ENCODE data around the gene PCDHA7.
"Not testable (repeated sequence)": the region's sequence is repeated elsewhere in the genome, so short reads cannot be mapped to it uniquely, and the experiment has no call there.

Gene PCDHA7

DNA sequence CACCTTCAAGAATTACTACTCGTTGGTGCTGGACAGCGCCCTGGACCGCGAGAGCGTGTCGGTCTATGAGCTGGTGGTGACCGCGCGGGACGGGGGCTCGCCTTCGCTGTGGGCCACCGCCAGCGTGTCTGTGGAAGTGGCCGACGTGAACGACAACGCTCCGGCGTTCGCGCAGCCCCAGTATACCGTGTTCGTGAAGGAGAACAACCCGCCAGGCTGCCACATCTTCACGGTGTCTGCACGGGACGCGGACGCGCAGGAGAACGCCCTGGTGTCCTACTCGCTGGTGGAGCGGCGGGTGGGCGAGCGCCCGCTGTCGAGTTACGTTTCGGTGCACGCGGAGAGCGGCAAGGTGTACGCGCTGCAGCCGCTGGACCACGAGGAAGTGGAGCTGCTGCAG lies 11.1 kb upstream of the PCDHA7 start:
- DNase-seq (ENCODE audit: low spot score) = not testable (repeated sequence)

GRCh38 chr5:140823475-140823874 lies 10.6 kb upstream of the PCDHA7 start:
- no peak for DNase-seq (ENCODE audit: low spot score)

- peak; percentile 53 for DNase-seq (ENCODE audit: low spot score)
These were observed 6.2 kb upstream of the PCDHA7 start, which contains the start of gene PCDHA6 for GRCh38 chr5:140827704-140828361. Gene PCDHA6, plus strand, starts transcription at chr5:140827960. Its CDS starts 132 bp downstream, at chr5:140828092.

DNA sequence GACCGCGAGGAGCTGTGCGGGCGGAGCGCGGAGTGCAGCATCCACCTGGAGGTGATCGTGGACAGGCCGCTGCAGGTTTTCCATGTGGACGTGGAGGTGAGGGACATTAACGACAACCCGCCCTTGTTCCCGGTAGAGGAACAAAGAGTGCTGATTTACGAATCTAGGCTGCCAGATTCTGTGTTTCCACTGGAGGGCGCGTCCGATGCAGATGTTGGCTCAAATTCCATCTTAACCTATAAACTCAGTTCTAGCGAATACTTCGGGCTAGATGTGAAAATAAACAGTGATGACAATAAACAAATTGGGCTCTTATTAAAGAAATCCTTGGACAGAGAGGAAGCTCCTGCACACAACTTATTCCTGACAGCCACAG lies 5.7 kb upstream of the PCDHA7 start:
- DNase-seq (ENCODE audit: low spot score) = peak; percentile 28

DNA sequence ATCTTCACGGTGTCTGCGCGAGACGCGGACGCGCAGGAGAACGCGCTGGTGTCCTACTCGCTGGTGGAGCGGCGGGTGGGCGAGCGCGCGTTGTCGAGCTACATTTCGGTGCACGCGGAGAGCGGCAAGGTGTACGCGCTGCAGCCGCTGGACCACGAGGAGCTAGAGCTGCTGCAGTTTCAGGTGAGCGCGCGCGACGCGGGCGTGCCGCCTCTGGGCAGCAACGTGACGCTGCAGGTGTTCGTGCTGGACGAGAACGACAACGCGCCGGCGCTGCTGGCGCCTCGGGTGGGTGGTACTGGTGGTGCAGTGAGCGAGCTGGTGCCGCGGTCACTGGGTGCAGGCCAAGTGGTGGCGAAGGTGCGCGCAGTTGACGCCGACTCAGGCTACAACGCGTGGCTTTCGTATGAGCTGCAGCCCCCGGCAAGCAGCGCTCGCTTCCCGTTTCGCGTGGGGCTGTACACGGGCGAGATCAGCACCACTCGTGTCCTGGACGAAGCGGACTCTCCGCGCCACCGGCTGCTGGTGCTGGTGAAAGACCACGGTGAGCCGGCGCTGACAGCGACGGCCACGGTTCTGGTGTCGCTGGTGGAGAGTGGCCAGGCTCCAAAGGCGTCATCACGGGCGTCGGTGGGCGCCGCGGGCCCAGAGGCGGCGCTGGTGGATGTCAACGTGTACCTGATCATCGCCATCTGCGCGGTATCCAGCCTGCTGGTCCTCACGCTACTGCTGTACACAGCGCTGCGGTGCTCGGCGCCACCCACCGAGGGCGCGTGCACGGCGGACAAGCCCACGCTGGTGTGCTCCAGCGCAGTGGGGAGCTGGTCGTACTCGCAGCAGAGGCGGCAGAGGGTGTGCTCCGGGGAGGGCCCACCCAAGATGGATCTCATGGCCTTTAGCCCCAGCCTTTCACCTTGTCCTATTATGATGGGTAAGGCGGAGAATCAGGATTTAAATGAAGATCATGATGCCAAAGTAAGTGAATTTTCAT lies 4.3 kb upstream of the PCDHA7 start:
- DNase-seq (ENCODE audit: low spot score) = not testable (repeated sequence)

DNA sequence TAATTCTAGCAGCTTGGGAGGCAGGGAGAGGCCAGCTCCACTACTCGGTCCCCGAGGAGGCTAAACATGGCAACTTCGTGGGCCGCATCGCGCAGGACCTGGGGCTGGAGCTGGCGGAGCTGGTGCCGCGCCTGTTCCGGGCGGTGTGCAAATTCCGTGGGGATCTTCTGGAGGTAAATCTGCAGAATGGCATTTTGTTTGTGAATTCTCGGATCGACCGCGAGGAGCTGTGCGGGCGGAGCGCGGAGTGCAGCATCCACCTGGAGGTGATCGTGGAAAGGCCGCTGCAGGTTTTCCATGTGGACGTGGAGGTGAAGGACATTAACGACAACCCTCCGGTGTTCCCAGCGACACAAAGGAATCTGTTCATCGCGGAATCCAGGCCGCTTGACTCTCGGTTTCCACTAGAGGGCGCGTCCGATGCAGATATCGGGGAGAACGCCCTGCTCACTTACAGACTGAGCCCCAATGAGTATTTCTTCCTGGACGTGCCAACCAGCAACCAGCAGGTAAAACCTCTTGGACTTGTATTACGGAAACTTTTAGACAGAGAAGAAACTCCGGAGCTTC lies 455 bp downstream of the PCDHA7 start:
- not testable (repeated sequence) for DNase-seq (ENCODE audit: low spot score)

DNA sequence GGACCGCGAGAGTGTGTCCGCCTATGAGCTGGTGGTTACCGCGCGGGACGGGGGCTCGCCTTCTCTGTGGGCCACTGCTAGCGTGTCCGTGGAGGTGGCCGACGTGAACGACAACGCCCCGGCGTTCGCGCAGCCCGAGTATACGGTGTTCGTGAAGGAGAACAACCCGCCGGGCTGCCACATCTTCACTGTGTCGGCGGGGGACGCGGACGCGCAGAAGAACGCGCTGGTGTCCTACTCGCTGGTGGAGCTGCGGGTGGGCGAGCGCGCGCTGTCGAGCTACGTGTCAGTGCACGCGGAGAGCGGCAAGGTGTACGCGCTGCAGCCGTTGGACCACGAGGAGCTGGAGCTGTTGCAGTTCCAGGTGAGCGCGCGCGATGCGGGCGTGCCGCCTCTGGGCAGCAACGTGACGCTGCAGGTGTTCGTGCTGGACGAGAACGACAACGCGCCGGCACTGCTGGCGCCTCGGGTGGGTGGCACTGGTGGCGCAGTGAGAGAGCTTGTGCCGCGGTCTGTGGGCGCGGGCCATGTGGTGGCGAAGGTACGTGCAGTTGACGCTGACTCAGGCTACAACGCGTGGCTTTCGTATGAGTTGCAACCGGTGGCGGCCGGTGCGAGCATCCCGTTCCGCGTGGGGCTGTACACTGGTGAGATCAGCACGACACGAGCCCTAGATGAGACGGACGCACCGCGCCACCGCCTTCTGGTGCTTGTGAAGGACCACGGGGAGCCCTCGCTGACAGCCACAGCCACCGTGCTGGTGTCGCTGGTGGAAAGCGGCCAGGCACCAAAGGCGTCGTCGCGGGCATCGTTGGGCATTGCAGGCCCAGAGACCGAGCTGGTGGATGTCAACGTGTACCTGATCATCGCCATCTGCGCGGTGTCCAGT lies 1.8 kb downstream of the PCDHA7 start:
- DNase-seq (ENCODE audit: low spot score) = no peak

DNA sequence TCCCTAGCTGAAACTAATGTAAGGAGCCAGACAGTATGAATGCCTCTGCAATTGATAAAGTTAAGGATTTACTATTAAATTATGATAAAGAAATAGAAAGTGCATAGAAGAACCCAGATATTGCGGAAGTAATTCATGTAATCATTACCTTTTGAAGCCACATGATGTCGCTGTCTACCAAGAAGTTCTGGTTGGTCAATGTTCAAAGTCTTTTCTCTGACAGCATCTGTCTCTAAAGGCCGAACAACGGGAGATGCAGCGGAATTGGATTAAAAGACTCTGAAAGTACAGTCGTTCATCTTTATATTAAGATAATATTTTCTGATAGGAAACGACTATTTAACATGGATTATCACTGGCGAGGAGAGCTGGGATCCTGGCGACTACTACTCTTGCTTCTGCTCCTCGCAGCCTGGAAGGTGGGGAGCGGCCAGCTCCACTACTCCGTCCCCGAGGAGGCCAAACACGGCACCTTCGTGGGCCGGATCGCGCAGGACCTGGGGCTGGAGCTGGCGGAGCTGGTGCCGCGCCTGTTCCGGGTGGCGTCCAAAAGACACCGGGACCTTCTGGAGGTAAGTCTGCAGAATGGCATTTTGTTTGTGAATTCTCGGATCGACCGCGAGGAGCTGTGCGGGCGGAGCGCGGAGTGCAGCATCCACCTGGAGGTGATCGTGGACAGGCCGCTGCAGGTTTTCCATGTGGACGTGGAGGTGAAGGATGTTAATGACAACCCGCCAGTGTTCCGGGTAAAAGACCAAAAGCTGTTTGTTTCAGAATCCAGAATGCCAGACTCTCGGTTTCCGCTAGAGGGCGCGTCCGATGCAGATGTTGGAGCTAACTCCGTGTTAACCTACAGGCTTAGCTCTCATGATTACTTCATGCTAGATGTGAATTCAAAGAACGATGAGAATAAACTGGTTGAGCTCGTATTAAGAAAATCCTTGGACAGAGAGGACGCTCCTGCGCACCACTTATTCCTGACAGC lies 7.2 kb downstream of the PCDHA7 start, which contains the start of gene PCDHA8:
TSS of gene PCDHA8 (plus strand) at position 210 of the 985 bp plus-strand sequence. CDS start at position 345, 135 bp downstream.
- peak; percentile 71 for DNase-seq (ENCODE audit: low spot score)

DNA sequence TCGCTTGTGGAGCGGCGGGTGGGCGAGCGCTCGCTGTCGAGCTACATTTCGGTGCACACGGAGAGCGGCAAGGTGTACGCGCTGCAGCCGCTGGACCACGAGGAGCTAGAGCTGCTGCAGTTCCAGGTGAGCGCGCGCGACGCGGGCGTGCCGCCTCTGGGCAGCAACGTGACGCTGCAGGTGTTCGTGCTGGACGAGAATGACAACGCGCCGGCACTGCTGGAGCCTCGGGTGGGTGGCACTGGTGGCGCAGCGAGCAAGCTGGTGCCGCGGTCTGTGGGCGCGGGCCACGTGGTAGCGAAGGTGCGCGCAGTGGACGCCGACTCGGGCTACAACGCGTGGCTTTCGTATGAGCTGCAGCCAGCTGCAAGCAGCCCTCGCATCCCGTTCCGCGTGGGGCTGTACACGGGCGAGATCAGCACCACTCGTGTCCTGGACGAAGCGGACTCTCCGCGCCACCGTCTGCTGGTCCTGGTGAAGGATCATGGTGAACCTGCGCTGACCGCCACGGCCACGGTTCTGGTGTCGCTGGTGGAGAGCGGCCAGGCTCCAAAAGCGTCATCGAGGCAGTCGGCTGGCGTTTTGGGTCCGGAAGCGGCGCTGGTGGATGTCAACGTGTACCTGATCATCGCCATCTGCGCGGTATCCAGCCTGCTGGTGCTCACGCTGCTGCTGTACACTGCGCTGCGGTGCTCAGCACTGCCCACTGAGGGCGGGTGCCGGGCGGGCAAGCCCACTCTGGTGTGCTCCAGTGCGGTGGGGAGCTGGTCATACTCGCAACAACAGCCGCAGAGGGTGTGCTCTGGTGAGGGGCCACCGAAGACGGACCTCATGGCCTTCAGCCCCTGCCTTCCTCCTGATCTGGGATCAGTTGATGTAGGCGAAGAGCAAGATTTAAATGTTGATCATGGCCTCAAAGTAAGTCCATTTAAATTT lies 9.0 kb downstream of the PCDHA7 start:
- no peak for DNase-seq (ENCODE audit: low spot score)

DNA sequence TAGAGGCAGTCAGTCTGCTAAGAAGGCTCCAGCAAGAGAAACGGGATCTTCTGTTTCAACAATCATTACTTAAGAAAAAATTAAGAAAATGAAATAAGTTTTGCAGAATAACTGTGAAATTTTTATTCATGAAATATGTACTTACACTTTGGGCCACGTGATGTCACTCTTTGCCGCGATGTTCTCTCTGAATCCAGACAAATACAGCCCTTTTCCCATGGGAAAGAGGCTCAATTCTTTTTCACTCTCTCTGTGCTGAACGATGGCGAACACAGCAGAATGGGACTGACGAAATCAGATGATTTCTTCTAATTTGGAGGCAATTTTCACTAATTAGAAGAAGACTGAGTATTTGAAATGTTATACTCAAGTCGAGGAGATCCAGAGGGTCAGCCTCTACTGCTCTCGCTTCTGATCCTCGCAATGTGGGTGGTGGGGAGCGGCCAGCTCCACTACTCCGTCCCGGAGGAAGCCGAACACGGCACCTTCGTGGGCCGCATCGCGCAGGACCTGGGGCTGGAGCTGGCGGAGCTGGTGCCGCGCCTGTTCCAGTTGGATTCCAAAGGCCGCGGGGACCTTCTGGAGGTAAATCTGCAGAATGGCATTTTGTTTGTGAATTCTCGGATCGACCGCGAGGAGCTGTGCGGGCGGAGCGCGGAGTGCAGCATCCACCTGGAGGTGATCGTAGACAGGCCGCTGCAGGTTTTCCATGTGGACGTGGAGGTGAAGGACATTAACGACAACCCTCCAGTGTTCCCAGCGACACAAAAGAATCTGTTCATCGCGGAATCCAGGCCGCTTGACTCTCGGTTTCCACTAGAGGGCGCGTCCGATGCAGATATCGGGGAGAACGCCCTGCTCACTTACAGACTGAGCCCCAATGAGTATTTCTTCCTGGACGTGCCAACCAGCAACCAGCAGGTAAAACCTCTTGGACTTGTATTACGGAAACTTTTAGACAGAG lies 14.4 kb downstream of the PCDHA7 start, which contains the start of gene PCDHA9:
TSS of gene PCDHA9 (plus strand) at position 244 of the 964 bp plus-strand sequence. CDS start at position 358, 114 bp downstream.
- not testable (repeated sequence) for DNase-seq (ENCODE audit: low spot score)

DNA sequence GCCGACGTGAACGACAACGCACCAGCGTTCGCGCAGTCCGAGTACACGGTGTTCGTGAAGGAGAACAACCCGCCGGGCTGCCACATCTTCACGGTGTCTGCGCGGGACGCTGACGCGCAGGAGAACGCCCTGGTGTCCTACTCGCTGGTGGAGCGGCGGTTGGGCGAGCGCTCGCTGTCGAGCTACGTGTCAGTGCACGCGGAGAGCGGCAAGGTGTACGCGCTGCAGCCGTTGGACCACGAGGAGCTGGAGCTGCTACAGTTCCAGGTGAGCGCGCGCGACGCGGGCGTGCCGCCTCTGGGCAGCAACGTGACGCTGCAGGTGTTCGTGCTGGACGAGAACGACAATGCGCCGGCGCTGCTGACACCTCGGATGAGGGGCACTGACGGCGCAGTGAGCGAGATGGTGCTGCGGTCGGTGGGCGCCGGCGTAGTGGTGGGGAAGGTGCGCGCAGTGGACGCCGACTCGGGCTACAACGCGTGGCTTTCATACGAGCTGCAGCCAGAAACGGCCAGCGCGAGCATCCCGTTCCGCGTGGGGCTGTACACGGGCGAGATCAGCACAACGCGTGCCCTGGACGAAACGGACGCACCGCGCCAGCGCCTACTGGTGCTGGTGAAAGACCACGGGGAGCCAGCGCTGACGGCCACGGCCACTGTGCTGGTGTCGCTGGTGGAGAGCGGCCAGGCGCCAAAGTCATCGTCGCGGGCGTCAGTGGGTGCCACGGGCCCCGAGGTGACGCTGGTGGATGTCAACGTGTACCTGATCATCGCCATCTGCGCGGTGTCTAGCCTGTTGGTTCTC lies 16.0 kb downstream of the PCDHA7 start:
- DNase-seq (ENCODE audit: low spot score) = not testable (repeated sequence)

DNA sequence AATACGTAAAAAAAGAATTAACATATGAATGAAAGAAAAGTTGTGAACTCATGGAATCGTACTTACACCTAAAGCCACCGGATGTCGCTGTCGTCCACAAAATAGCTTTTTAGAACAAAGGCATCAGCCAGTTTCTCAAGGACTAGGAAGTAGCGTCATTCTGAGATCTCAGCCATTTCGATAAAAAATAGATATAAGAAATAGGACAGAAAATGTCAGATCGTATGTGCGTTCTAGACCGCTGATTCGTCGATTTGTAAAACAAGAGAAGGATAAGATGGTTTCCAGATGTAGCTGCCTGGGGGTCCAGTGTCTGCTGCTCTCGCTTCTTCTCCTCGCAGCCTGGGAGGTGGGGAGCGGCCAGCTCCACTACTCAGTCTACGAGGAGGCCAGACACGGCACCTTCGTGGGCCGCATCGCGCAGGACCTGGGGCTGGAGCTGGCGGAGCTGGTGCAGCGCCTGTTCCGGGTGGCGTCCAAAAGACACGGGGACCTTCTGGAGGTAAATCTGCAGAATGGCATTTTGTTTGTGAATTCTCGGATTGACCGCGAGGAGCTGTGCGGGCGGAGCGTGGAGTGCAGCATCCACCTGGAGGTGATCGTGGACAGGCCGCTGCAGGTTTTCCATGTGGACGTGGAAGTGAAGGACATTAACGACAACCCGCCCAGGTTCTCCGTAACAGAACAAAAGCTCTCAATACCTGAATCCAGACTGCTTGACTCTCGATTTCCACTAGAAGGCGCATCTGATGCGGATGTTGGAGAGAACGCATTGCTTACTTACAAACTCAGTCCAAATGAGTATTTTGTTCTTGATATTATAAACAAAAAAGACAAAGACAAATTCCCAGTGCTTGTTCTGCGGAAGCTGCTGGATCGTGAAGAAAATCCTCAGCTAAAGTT lies 22.0 kb downstream of the PCDHA7 start, which contains the start of gene PCDHA10:
TSS of gene PCDHA10 (plus strand) at position 126 of the 903 bp plus-strand sequence. CDS start at position 278, 152 bp downstream.
- DNase-seq (ENCODE audit: low spot score) = peak; percentile 85

DNA sequence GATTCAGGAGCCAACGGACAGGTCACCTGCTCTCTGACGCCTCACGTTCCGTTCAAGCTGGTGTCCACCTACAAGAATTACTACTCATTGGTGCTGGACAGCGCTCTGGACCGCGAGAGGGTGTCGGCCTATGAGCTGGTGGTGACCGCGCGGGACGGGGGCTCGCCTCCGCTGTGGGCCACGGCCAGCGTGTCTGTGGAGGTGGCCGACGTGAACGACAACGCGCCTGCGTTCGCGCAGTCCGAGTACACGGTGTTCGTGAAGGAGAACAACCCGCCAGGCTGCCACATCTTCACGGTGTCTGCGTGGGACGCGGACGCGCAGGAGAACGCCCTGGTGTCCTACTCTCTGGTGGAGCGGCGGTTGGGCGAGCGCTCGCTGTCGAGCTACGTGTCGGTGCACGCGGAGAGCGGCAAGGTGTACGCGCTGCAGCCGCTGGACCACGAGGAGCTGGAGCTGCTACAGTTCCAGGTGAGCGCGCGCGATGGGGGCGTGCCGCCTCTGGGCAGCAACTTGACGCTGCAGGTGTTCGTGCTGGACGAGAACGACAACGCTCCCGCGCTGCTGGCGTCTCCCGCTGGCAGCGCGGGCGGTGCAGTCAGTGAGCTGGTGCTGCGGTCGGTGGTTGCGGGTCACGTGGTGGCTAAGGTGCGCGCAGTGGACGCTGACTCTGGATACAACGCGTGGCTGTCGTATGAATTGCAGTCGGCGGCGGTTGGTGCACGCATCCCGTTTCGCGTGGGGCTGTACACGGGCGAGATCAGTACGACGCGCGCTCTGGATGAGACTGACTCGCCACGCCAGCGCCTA lies 23.3 kb downstream of the PCDHA7 start:
- no peak for DNase-seq (ENCODE audit: low spot score)

DNA sequence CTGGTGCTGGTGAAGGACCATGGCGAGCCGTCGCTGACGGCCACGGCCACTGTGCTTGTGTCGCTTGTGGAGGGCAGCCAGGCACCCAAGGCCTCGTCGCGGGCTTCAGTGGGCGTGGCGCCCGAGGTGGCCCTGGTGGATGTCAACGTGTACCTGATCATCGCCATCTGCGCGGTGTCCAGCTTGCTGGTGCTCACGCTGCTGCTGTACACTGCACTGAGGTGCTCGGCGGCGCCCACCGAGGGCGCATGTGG lies 23.8 kb downstream of the PCDHA7 start:
- DNase-seq (ENCODE audit: low spot score) = no peak

Data from pons (tissue), 1 donor.